Muscle of back (tissue), 11 donors: ENCODE data around the gene OVCA2. TPM values are rescaled to one million over a fixed set of nuclear protein-coding genes. Genes with fewer than 3 reads are reported as not detected.

Experiments
- DNase-seq, 3 donors: peaks; one replicate each; pipeline versions ENCODE4 v3.0.0 to v3.0.0-alpha.2; 2013
- polyA plus RNA-seq, 10 donors: library from polyadenylated mRNA; unstranded; fragments of 120-200 nt; gene quantifications; one replicate each; pipeline ENCODE4 v1.2.1, GENCODE V29; 2013; ENCODE audit not compliant: insufficient read length in 10 of 10

The OVCA2 gene
- polyA plus RNA-seq, 10 donors, result 6.5 to 15.3 (median 10.6) TPM

- peak in 1 of 3 donors; percentile 53 for DNase-seq
These were observed 40.4 kb downstream of the OVCA2 start for GRCh38 chr17:2082003-2082781.

- peak in 2 of 3 donors; percentile 35 to 64 for DNase-seq
These were observed 41.8 kb downstream of the OVCA2 start for GRCh38 chr17:2083613-2084035.

- DNase-seq, result peak in 2 of 3 donors; percentile 86 to 92
These were observed 42.4 kb downstream of the OVCA2 start for GRCh38 chr17:2084036-2084765.

GRCh38 chr17:2084766-2085647 is 43.2 kb downstream of the OVCA2 start:
- peak; percentile 84 to 95 (median 89) for DNase-seq

GRCh38 chr17:2085648-2085949 is 43.8 kb downstream of the OVCA2 start:
- peak in 2 of 3 donors; percentile 85 to 89 for DNase-seq

GRCh38 chr17:2086306-2086705 is 44.5 kb downstream of the OVCA2 start:
- peak in 1 of 3 donors; percentile 27 for DNase-seq

GRCh38 chr17:2087597-2088211 is 45.9 kb downstream of the OVCA2 start:
- DNase-seq, result peak in 2 of 3 donors; percentile 56 to 78

- peak in 2 of 3 donors; percentile 80 to 90 for DNase-seq
These were observed 47.2 kb downstream of the OVCA2 start for GRCh38 chr17:2089021-2089422.

- peak in 1 of 3 donors; percentile 51 for DNase-seq
These were observed 48.4 kb downstream of the OVCA2 start for GRCh38 chr17:2090210-2090641.

- DNase-seq, result peak; percentile 85 to 94 (median 93)
These were observed 49.1 kb downstream of the OVCA2 start for GRCh38 chr17:2090804-2091534.

GRCh38 chr17:2092253-2092652 is 50.4 kb downstream of the OVCA2 start:
- no peak for DNase-seq

Other genes with a start within 250 kb of the OVCA2 start
- gene SMYD4, start 212.1 kb upstream of the OVCA2 start, polyA plus RNA-seq, result 10 to 100 TPM in 1 of 10 donors, 1 to 10 TPM in 9; 5.4 to 10.2 (median 7.4) TPM
- gene RPA1, start 212.0 kb upstream of the OVCA2 start, polyA plus RNA-seq, result 10 to 100 TPM; 45.1 to 68.1 (median 53.8) TPM
- 1 to 10 TPM in 6 of 10 donors, under 1 TPM in 4; 0.70 to 1.8 (median 1.1) TPM for gene RTN4RL1, start 16.7 kb upstream of the OVCA2 start, polyA plus RNA-seq
- gene DPH1, start 11.9 kb upstream of the OVCA2 start, polyA plus RNA-seq, result 10 to 100 TPM; 22.8 to 38.8 (median 26.5) TPM
- gene HIC1, start 13.1 kb downstream of the OVCA2 start, polyA plus RNA-seq, result 10 to 100 TPM; 19.2 to 44.6 (median 32.1) TPM